Right kidney (tissue), 1 donor: Measurements from ENCODE around the gene SNX19.

Experiments
- DNase-seq: peaks from one replicate; pipeline ENCODE4 v3.0.0-alpha.2; 2016

The SNX19 gene

GRCh38 chr11:130848361-130849214 is 67.7 kb downstream of the SNX19 start:
- no peak for DNase-seq

GRCh38 chr11:130847517-130847916 is 68.8 kb downstream of the SNX19 start:
- DNase-seq = no peak

DNA sequence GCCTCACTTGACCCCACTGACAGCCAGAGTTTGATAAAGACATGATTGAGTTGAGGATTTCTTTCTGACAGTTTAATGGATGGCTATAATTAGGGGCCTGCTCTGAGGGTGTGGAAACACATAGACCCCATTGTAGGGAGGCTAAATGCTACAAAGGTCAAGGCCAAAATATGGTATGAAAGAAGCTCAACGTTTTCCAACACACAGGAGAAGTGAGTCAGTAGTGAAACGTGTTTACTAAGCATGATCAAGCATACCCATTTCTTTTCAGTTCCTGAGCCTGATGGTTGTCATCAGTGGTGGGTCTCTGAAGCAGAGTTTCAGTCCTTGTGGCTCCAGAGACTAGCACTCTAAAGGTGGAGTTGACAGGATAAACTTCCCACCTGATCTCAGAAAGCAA is 69.7 kb downstream of the SNX19 start:
- DNase-seq = no peak

DNA sequence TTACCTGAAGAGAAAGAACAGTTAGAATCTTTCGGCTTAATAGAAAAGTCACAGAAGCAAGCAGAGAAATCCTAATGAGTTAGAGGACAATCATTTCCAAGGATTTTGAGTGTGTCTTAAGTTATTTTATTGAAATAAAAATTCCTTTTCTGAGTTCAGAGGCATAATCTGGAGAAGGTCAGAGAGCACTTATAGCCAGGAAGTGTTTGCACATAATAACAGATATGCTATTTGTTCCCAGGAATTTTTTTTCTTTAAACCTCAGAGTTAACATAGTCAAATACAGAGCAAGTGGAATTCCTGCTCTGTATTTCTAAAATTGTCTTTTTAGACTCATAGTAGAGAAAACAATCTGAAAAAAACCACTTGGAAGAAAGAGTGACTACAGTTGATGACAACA is 74.3 kb downstream of the SNX19 start:
- no peak for DNase-seq

- DNase-seq = no peak
Measured at GRCh38 chr11:130840679-130841078, 75.6 kb downstream of the SNX19 start.

- no peak for DNase-seq
Measured at GRCh38 chr11:130839981-130840666, 76.2 kb downstream of the SNX19 start.

- no peak for DNase-seq
Measured at GRCh38 chr11:130837194-130837593, 79.1 kb downstream of the SNX19 start.

- DNase-seq = no peak
Measured at GRCh38 chr11:130834886-130835285, 81.4 kb downstream of the SNX19 start.

GRCh38 chr11:130832566-130833425 is 83.5 kb downstream of the SNX19 start:
- DNase-seq = no peak

DNA sequence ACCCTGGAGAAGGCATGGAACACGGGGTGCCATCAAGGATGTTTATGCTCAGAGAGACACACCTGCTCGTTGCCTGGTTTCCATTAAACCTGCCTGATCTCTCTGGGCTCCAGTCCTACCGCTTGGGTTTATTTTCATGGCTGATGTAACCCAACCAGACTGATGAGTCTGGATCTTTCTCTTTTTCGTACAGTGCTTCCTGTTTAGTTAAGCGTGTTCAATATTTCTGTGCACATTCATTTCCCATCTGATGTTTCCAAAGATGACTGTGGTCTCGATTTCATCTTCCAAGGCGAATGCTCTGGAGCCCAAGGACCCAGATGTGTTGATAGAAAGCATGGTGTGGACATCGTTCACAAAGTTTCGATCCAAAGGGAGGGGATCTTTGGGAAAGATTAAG is 84.3 kb downstream of the SNX19 start:
- no peak for DNase-seq

GRCh38 chr11:130831506-130831905 is 84.8 kb downstream of the SNX19 start:
- DNase-seq = peak; percentile 37

GRCh38 chr11:130830566-130830965 is 85.7 kb downstream of the SNX19 start:
- DNase-seq = peak; percentile 33

DNA sequence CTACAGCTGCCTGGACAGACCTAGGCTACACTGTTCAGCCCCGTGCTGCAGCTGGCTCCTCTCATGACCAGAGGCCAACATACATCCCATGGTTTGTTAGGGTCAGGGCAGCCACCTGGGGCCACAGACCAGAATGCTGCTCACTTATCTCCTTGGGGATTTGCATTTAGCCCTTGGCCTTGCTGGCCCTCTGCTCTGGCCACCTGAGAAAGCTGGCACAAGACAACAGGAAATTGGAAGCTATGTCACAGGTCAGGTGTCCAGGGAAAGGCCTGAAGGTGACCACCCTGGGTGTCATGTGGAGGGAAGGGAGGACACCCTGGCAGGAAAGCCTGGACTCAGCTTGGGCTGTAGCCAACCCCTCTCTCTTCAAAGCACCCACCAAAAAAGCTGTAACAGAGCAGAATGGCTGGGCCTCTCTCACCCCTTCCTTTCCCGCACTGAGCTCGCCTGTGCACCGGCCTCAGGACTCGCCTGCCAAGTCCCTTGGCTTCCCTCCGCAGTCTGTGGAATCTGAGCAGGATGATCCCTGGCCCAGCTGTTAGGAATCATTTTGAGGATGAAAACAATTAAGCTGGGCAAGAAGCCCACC is 86.3 kb downstream of the SNX19 start:
- DNase-seq = no peak

- DNase-seq = no peak
Measured at GRCh38 chr11:130828741-130829140, 87.5 kb downstream of the SNX19 start.

- peak; percentile 74 for DNase-seq
Measured at GRCh38 chr11:130827451-130828377, 88.6 kb downstream of the SNX19 start.

GRCh38 chr11:130826572-130826971 is 89.7 kb downstream of the SNX19 start:
- DNase-seq = peak; percentile 29

- DNase-seq = no peak
Measured at GRCh38 chr11:130825983-130826382, 90.3 kb downstream of the SNX19 start.

- DNase-seq = no peak
Measured at GRCh38 chr11:130825561-130825960, 90.7 kb downstream of the SNX19 start.
